Panc1 (cell line): ENCODE results near the gene HDAC7. TPM values are rescaled to one million over a fixed set of nuclear protein-coding genes. Genes with fewer than 3 reads are reported as not detected.

Experiments
- ATAC-seq: fragments of 200-7000 bp; cut with Tn5 transposase; 2 replicates; pipeline ENCODE4 v1.9.1; 2020; ENCODE audit warnings: mild to moderate bottlenecking, moderate library complexity
- BruUV-seq: library from RNA; stranded (reverse); fragments of 400-500 nt; replicated peaks from 2 replicates; lab custom pipeline; 2021; lab: Mats Ljungman, UMichigan
- CTCF ChIA-PET: fragments of 300-600 bp; sonication (Branson Sonifier 250); formaldehyde crosslinking; loops from one replicate; lab custom pipeline; 2022; ENCODE audit warnings: antibody characterized with exemption; lab: Charles Lee
- POLR2A ChIA-PET: fragments of 300-600 bp; sonication (Branson Sonifier 250); formaldehyde crosslinking; loops from one replicate; lab custom pipeline; 2022; ENCODE audit warnings: antibody characterized with exemption; lab: Charles Lee
- DNase-seq: peaks from one replicate; pipeline ENCODE4 v3.0.0-alpha.2; 2010; ENCODE audit warnings: low read depth, low spot score
- H3K27ac ChIP-seq: 2 replicates; pipeline ENCODE4 v1.5.1; 2011; ENCODE audit warnings: mild to moderate bottlenecking, low read length, inconsistent platforms
- H3K27me3 ChIP-seq: fragments of 200-500 bp; sonication (Bioruptor generic); 2 replicates; pipeline ENCODE4 v1.6.0; 2014; ENCODE audit warnings: low read length, inconsistent platforms; ENCODE audit not compliant: control insufficient read depth, insufficient read depth
- H3K36me3 ChIP-seq: fragments of 200-500 bp; sonication (Bioruptor generic); 2 replicates; pipeline ENCODE4 v1.5.1; 2014; ENCODE audit warnings: inconsistent platforms, mild to moderate bottlenecking, low read length, moderate library complexity; ENCODE audit not compliant: control insufficient read depth, insufficient read depth
- H3K4me1 ChIP-seq: 2 replicates; pipeline ENCODE4 v1.5.1; 2011; ENCODE audit warnings: inconsistent platforms, mild to moderate bottlenecking, low read length, moderate library complexity; ENCODE audit not compliant: control insufficient read depth, insufficient read depth
- H3K4me3 ChIP-seq, 2 experiments: 2 replicates each; pipeline ENCODE4 v1.5.1; 2011 to 2012; ENCODE audit warnings: low read depth in 2 of 2, low read length in 2 of 2, mild to moderate bottlenecking in 2 of 2, inconsistent platforms in 1 of 2, moderate library complexity in 1 of 2
- H3K9me3 ChIP-seq: fragments of 200-500 bp; sonication (Bioruptor generic); 2 replicates; pipeline ENCODE4 v1.5.1; 2014; ENCODE audit warnings: low read depth, mild to moderate bottlenecking, inconsistent platforms, low read length, moderate library complexity; ENCODE audit not compliant: control insufficient read depth, insufficient read depth
- POLR2AphosphoS5 ChIP-seq: IDR thresholded peaks from 2 replicates; pipeline ENCODE4 v1.6.1; 2012; ENCODE audit warnings: mild to moderate bottlenecking, low read depth, low read length, moderate library complexity
- SIN3A ChIP-seq: IDR thresholded peaks from 2 replicates; pipeline ENCODE4 v1.6.1; 2012; ENCODE audit warnings: low read depth, mild to moderate bottlenecking, low read length, moderate library complexity, borderline replicate concordance; ENCODE audit not compliant: insufficient read depth
- TCF7L2 ChIP-seq: IDR thresholded peaks from 2 replicates; pipeline ENCODE4 v1.6.1; 2011; ENCODE audit warnings: mild to moderate bottlenecking, low read depth, low read length, inconsistent platforms
- in situ Hi-C: cut with HindIII; loops from 2 replicates; pipeline ENCODE4 v1.10.0; 2016; ENCODE audit warnings: low sequenced_read_pairs, low pct_unique_long_range_greater_than_20kb
- intact Hi-C: fragments of 100-400 bp; cut with micrococcal nuclease; formaldehyde crosslinking; loops from one replicate; pipeline ENCODE4 v1.10.0; 2022; ENCODE audit not compliant: unreplicated experiment
- total RNA-seq: library from RNA; stranded (reverse); gene quantifications from one replicate; pipeline ENCODE4 v1.2.1, GENCODE V29; 2021; ENCODE audit not compliant: unreplicated experiment
- TF ChIP-seq, protein P1 (sequence below): fragments of 450-650 bp; IDR thresholded peaks from 2 replicates; pipeline ENCODE4 v1.5.1; 2017; ENCODE audit warnings: mild to moderate bottlenecking
- TF ChIP-seq, protein P2 (sequence below), 2 experiments: IDR thresholded peaks; 2 replicates each; pipeline ENCODE4 v1.6.1; 2011 to 2012; ENCODE audit warnings: low read depth in 2 of 2, control low read depth in 1 of 2, low read length in 1 of 2, mild to moderate bottlenecking in 1 of 2, moderate library complexity in 1 of 2; ENCODE audit not compliant: insufficient read depth in 1 of 2

Gene HDAC7
- total RNA-seq, 1 experiment from 2014 or later = 84.2 TPM

DNA sequence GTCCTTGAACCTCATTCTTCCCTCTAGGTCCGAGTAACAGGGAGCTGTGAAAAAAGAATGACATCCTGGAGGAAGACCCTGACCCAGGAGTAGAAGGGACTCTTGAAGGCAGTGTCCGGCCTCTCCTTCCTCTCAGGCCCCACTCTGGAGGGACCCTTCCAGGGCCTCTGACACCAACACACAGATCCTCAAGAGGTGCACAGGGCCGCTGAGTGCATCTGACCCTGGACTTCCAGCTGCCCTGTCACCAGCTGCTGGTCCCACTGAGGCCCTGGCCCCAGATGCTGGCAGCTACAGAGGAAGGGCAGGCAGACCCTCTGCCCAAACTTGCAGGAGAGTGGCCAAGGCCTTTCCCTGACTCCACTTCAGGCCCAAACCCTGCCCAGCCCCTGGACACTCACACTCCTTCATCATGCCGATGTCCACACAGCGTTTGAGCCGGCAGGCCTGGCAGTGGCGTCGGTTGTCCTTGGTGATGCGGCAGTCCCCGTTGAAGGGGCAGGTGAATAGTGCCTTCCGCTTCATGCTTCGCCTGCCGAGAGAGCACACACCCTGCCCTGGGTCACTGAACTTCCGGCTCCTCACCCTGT, 45.0 kb upstream of the HDAC7 start:
- Histone ChIP-seq H3K9me3 (no peaks in the 10 kb centered on the region), H3K27me3 (no peaks in the 10 kb centered on the region), H3K4me1 (no peaks in the 10 kb centered on the region), H3K36me3 (no peaks in the 10 kb centered on the region), H3K27ac (no peak overlapping the region), H3K4me3 (no peak overlapping the region)
- BruUV-seq = no TSS peak
- ATAC-seq = no peak
- ChIA-PET CTCF (no interaction called here), POLR2A (no interaction called here)
- DNase-seq = no peak
- intact Hi-C loops = no loop called here
- TF ChIP-seq POLR2AphosphoS5 (no peak), SIN3A (no peak), TCF7L2 (no peak)
- TF ChIP-seq, protein P1, sequence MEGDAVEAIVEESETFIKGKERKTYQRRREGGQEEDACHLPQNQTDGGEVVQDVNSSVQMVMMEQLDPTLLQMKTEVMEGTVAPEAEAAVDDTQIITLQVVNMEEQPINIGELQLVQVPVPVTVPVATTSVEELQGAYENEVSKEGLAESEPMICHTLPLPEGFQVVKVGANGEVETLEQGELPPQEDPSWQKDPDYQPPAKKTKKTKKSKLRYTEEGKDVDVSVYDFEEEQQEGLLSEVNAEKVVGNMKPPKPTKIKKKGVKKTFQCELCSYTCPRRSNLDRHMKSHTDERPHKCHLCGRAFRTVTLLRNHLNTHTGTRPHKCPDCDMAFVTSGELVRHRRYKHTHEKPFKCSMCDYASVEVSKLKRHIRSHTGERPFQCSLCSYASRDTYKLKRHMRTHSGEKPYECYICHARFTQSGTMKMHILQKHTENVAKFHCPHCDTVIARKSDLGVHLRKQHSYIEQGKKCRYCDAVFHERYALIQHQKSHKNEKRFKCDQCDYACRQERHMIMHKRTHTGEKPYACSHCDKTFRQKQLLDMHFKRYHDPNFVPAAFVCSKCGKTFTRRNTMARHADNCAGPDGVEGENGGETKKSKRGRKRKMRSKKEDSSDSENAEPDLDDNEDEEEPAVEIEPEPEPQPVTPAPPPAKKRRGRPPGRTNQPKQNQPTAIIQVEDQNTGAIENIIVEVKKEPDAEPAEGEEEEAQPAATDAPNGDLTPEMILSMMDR = no peak
- TF ChIP-seq, protein P2, sequence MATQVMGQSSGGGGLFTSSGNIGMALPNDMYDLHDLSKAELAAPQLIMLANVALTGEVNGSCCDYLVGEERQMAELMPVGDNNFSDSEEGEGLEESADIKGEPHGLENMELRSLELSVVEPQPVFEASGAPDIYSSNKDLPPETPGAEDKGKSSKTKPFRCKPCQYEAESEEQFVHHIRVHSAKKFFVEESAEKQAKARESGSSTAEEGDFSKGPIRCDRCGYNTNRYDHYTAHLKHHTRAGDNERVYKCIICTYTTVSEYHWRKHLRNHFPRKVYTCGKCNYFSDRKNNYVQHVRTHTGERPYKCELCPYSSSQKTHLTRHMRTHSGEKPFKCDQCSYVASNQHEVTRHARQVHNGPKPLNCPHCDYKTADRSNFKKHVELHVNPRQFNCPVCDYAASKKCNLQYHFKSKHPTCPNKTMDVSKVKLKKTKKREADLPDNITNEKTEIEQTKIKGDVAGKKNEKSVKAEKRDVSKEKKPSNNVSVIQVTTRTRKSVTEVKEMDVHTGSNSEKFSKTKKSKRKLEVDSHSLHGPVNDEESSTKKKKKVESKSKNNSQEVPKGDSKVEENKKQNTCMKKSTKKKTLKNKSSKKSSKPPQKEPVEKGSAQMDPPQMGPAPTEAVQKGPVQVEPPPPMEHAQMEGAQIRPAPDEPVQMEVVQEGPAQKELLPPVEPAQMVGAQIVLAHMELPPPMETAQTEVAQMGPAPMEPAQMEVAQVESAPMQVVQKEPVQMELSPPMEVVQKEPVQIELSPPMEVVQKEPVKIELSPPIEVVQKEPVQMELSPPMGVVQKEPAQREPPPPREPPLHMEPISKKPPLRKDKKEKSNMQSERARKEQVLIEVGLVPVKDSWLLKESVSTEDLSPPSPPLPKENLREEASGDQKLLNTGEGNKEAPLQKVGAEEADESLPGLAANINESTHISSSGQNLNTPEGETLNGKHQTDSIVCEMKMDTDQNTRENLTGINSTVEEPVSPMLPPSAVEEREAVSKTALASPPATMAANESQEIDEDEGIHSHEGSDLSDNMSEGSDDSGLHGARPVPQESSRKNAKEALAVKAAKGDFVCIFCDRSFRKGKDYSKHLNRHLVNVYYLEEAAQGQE (IDR thresholded peaks at IDR 0.05; ENCODE audit: insufficient read depth in 1 of 2, low read depth in 2 of 2, low read length in 1 of 2) = no peak
- in situ Hi-C loops = no loop called here

GRCh38 chr12:47863985-47864384, 44.3 kb upstream of the HDAC7 start:
- no peak for TF ChIP-seq POLR2AphosphoS5
- TF ChIP-seq TCF7L2 = no peak
- TF ChIP-seq, protein P2 (IDR thresholded peaks at IDR 0.05; ENCODE audit: insufficient read depth in 1 of 2, low read depth in 2 of 2, low read length in 1 of 2) = no peak
- no peak for TF ChIP-seq SIN3A
- TF ChIP-seq, protein P1 = no peak
- no peaks in the 10 kb centered on the region for H3K27me3 ChIP-seq
- ChIA-PET POLR2A (no interaction called here), CTCF (no interaction called here)
- no peak for DNase-seq
- in situ Hi-C loops (no loop called here), intact Hi-C loops (no loop called here)
- no peak overlapping the region for H3K4me3 ChIP-seq
- ATAC-seq = no peak
- no peaks in the 10 kb centered on the region for H3K36me3 ChIP-seq
- H3K4me1 ChIP-seq = no peaks in the 10 kb centered on the region
- H3K27ac ChIP-seq = no peak overlapping the region
- H3K9me3 ChIP-seq = no peaks in the 10 kb centered on the region
- no TSS peak for BruUV-seq
